CD14-positive monocyte (primary cell): ENCODE data around the gene ZC3H12C. TPM values are rescaled to one million over a fixed set of nuclear protein-coding genes. Genes with fewer than 3 reads are reported as not detected.
A peak's percentile ranks its signal among the peaks of the same experiment; 100 is the strongest.

Experiments used
- DNase-seq, 3 donors: peaks; one replicate each; pipeline ENCODE4 v3.0.0-alpha.2; 2011 to 2022
- H2AFZ ChIP-seq: 2 replicates; pipeline ENCODE4 v1.6.0; 2012; ENCODE audit warnings: mild to moderate bottlenecking, low read depth, low read length, inconsistent platforms; ENCODE audit not compliant: insufficient read depth, poor library complexity, severe bottlenecking
- H3K27ac ChIP-seq, 2 donors: 1 replicate in 1 of 2; 2 replicates in 1 of 2; pipeline ENCODE4 v1.5.1; 2012 to 2013; ENCODE audit warnings: low read length in 2 of 2, control low read depth in 1 of 2, inconsistent platforms in 1 of 2, low read depth in 1 of 2, mild to moderate bottlenecking in 1 of 2
- H3K27me3 ChIP-seq, 2 donors: one replicate each; pipeline versions ENCODE4 v1.6.0 to v1.6.1; 2011 to 2013; ENCODE audit warnings: low read length in 2 of 2; ENCODE audit not compliant: control insufficient read depth in 2 of 2, insufficient read depth in 2 of 2
- H3K36me3 ChIP-seq, 2 donors: replicated peaks in 1 of 2; 1 replicate in 1 of 2; 2 replicates in 1 of 2; pipeline versions ENCODE4 v1.5.1 to v1.6.1; 2012 to 2013; ENCODE audit warnings: low read length in 2 of 2, control low read depth in 1 of 2, inconsistent platforms in 1 of 2, mild to moderate bottlenecking in 1 of 2; ENCODE audit not compliant: insufficient read depth in 2 of 2, control insufficient read depth in 1 of 2
- H3K4me1 ChIP-seq, 2 donors: 1 replicate in 1 of 2; 2 replicates in 1 of 2; pipeline versions ENCODE4 v1.5.1 to v1.6.1; 2012 to 2013; ENCODE audit warnings: low read length in 2 of 2, control low read depth in 1 of 2, inconsistent platforms in 1 of 2, mild to moderate bottlenecking in 1 of 2, moderate library complexity in 1 of 2; ENCODE audit not compliant: insufficient read depth in 2 of 2, control insufficient read depth in 1 of 2
- H3K4me2 ChIP-seq: replicated peaks from 2 replicates; pipeline ENCODE3; 2012; ENCODE audit warnings: low read length, moderate library complexity, mild to moderate bottlenecking; ENCODE audit not compliant: poor library complexity, severe bottlenecking; ENCODE audit errors: extremely low read depth
- H3K4me3 ChIP-seq, 3 experiments: fragments of 200-600 bp in 1 of 3; sonication (generic) in 1 of 3; replicated peaks in 1 of 3; 1 replicate in 2 of 3; 2 replicates in 1 of 3; pipeline ENCODE4 v1.5.1; 2011 to 2013; ENCODE audit warnings: low read length in 3 of 3, mild to moderate bottlenecking in 3 of 3, control low read depth in 2 of 3, low read depth in 2 of 3, inconsistent platforms in 1 of 3, moderate library complexity in 1 of 3
- H3K79me2 ChIP-seq: 2 replicates; pipeline ENCODE4 v1.6.0; 2012; ENCODE audit warnings: mild to moderate bottlenecking, control low read depth, inconsistent platforms, low read length, moderate library complexity; ENCODE audit not compliant: insufficient read depth
- H3K9ac ChIP-seq: 2 replicates; pipeline ENCODE4 v1.6.0; 2017; ENCODE audit warnings: low read length, mild to moderate bottlenecking; ENCODE audit not compliant: insufficient read depth, poor library complexity, severe bottlenecking
- H3K9me3 ChIP-seq, 2 donors: replicated peaks in 1 of 2; 1 replicate in 1 of 2; 2 replicates in 1 of 2; pipeline versions ENCODE4 v1.5.1 to v1.6.1; 2012 to 2013; ENCODE audit warnings: low read length in 2 of 2, control low read depth in 1 of 2; ENCODE audit not compliant: control insufficient read depth in 1 of 2, insufficient read depth in 1 of 2
- H4K20me1 ChIP-seq: 2 replicates; pipeline ENCODE4 v1.6.0; 2012; ENCODE audit warnings: mild to moderate bottlenecking, low read length, control low read depth, moderate library complexity; ENCODE audit not compliant: insufficient read depth
- H3K27ac Mint-ChIP-seq, 7 donors: one replicate each; pipeline ENCODE4 v1.8.0; 2020; ENCODE audit warnings: mild to moderate bottlenecking in 7 of 7, mixed read lengths in 7 of 7, moderate library complexity in 6 of 7, inconsistent platforms in 2 of 7
- H3K27me3 Mint-ChIP-seq, 3 donors: one replicate each; pipeline ENCODE4 v1.8.0; 2021 to 2022; ENCODE audit warnings: low read depth in 3 of 3, mild to moderate bottlenecking in 3 of 3, mixed read lengths in 3 of 3, moderate library complexity in 3 of 3, inconsistent platforms in 1 of 3
- H3K36me3 Mint-ChIP-seq, 2 donors: one replicate each; pipeline ENCODE4 v1.8.0; 2020; ENCODE audit warnings: mixed read lengths in 2 of 2, inconsistent platforms in 1 of 2, mild to moderate bottlenecking in 1 of 2
- H3K4me1 Mint-ChIP-seq: one replicate; pipeline ENCODE4 v1.8.0; 2020; ENCODE audit warnings: mild to moderate bottlenecking, mixed read lengths
- H3K4me3 Mint-ChIP-seq, 2 donors: one replicate each; pipeline ENCODE4 v1.8.0; 2020; ENCODE audit warnings: mild to moderate bottlenecking in 2 of 2, mixed read lengths in 2 of 2, moderate library complexity in 1 of 2
- H3K9me3 Mint-ChIP-seq, 7 donors: one replicate each; pipeline ENCODE4 v1.8.0; 2020 to 2022; ENCODE audit warnings: mixed read lengths in 7 of 7, mild to moderate bottlenecking in 6 of 7, moderate library complexity in 6 of 7, inconsistent platforms in 2 of 7
- CTCF ChIP-seq: fragments of 200-600 bp; IDR thresholded peaks from one replicate; pipeline ENCODE4 v1.8.0; 2022; ENCODE audit warnings: antibody characterized with exemption, mild to moderate bottlenecking
- WGBS: methylation state at CpG from one replicate; pipeline ENCODE4 v1.1.5; 2013; ENCODE audit warnings: missing lambda C conversion rate; ENCODE audit not compliant: insufficient coverage; 5-methylcytosine and 5-hydroxymethylcytosine counted together
- intact Hi-C, 2 donors: fragments of 100-400 bp; cut with micrococcal nuclease; formaldehyde crosslinking; loops; one replicate each; pipeline versions ENCODE4 v1.15.0 to v1.15.1; 2023
- polyA plus RNA-seq, 3 donors: library from polyadenylated mRNA; depleted of rRNA in 1 of 3; unstranded in 2 of 3; stranded (reverse) in 1 of 3; fragments of 300-500 nt in 2 of 3; fragments of >200 nt in 1 of 3; fragmentation: Illumina TruSeq in 2 of 3; gene quantifications; 1 replicate in 2 of 3; 2 replicates in 1 of 3; pipeline ENCODE4 v1.2.3, GENCODE V29; 2012 to 2021

ZC3H12C gene
- polyA plus RNA-seq, 3 donors, result 0.47 to 2.6 (median 0.73) TPM

DNA sequence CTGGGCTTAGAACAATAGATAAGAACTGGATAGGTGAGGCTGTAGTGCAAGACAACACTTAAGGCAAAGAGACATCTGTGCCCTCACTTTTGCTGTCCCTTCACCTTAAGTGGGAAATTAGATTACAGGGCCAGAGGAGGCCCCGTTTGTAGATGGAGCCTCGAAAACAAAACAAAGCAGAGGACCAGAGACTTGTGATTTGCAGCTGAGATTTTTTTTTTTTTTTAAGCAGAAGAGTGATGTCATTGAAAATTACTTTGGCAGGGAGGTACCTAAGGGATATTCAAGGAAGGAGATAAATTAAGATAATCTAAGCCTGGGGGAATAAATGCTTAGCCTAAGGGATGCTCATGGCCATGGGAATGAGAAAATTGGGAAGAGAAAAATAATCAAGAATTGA lies 31.4 kb downstream of the ZC3H12C start:
- H3K4me1 Mint-ChIP-seq, result no peaks in the 10 kb centered on the region
- Histone ChIP-seq H3K27ac (no peak overlapping the region), H2AFZ (no peak overlapping the region), H3K9me3 (no peaks in the 10 kb centered on the region), H3K4me2 (no peak overlapping the region), H3K36me3 (no peaks in the 10 kb centered on the region), H3K27me3 (no peaks in the 10 kb centered on the region), H3K79me2 (peaks cover 4% of the 10 kb centered on the region), H3K9ac (no peak overlapping the region), H4K20me1 (no peaks in the 10 kb centered on the region), H3K4me1 (no peaks in the 10 kb centered on the region), H3K4me3 (no peak overlapping the region)
- DNase-seq, result no peak
- no peak for TF ChIP-seq CTCF
- no peak overlapping the region for H3K27ac Mint-ChIP-seq
- 100% methylated on average over 2 of the region's 2 CpGs for WGBS
- H3K27me3 Mint-ChIP-seq, result no peaks in the 10 kb centered on the region
- peaks cover 0 to 7% of the 10 kb centered on the region in 2 donors for H3K36me3 Mint-ChIP-seq
- H3K9me3 Mint-ChIP-seq, result no peaks in the 10 kb centered on the region
- intact Hi-C loops, result no loop called here
- H3K4me3 Mint-ChIP-seq, result no peak overlapping the region

GRCh38 chr11:110125632-110126031 lies 32.4 kb downstream of the ZC3H12C start:
- WGBS, result 100% methylated on average over 3 of the region's 4 CpGs

More at GRCh38 chr11:110125632-110126031, 32.4 kb downstream of the ZC3H12C start:
- Histone ChIP-seq H3K27me3 (no peaks in the 10 kb centered on the region), H3K4me3 (no peak overlapping the region), H2AFZ (no peak overlapping the region), H3K79me2 (peaks cover 4% of the 10 kb centered on the region), H3K27ac (no peak overlapping the region), H4K20me1 (no peaks in the 10 kb centered on the region), H3K9ac (no peak overlapping the region), H3K9me3 (no peaks in the 10 kb centered on the region), H3K4me2 (no peak overlapping the region), H3K4me1 (no peaks in the 10 kb centered on the region), H3K36me3 (no peaks in the 10 kb centered on the region)
- no peaks in the 10 kb centered on the region for H3K9me3 Mint-ChIP-seq
- H3K27me3 Mint-ChIP-seq, result no peaks in the 10 kb centered on the region
- peak overlapping the region in 3 of 7 donors; percentile 35 to 76 (median 42) for H3K27ac Mint-ChIP-seq
- DNase-seq, result no peak
- peaks cover 0 to 7% of the 10 kb centered on the region in 2 donors for H3K36me3 Mint-ChIP-seq
- no peak for TF ChIP-seq CTCF
- intact Hi-C loops, result no loop called here
- no peaks in the 10 kb centered on the region for H3K4me1 Mint-ChIP-seq
- H3K4me3 Mint-ChIP-seq, result no peak overlapping the region
